HG02763 (cell line): ENCODE data around the gene MYLIP.

Experiments used
- ATAC-seq: cut with Tn5 transposase; IDR thresholded peaks from one replicate; pipeline ENCODE4 v1.9.1; 2021; ENCODE audit warnings: mild to moderate bottlenecking, moderate library complexity; ENCODE audit not compliant: unreplicated experiment

Gene MYLIP

DNA sequence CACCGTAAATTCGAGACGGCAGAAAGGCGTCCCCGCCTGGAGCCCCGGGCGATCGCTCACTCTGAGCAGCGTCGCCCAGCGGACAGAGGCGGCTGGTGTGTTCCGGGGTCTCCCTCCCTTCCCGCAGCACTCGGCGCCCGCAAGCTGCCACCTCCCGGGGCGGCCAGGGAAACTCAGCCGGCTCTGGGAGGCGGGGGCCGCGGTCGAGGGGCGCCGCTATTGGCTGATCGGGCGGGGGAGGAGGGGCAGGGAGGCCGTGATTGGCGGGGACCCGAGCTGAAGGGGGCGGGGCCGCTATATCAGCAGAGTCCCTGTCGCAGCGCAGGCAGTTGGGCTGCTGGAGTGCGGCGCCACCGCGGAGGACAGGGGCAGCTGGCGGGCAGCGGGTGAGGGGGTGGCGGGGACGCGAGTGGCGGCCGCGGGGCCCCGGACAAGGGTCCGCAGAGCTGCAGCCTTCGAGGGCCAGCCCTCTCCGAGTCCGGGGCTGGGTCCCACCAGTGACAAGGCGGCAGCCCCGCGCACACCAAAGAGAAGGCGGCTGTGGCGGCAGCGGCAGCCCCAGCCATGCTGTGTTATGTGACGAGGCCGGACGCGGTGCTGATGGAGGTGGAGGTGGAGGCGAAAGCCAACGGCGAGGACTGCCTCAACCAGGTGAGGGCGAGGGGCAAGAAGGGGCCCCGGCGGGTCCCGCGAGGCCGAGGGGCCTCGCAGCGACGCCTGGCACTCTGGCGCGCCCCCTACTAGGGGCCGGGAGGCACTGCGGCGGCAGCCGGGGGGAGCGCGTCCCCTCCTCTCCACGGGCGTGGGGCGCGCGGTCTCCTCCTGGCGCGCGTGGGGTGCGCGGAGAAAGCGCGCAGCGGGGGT, at the start of gene MYLIP:
MYLIP (plus strand) TSS at position 328 of the 864 bp plus-strand sequence; CDS start at position 565, 237 bp downstream.
- ATAC-seq, result peak; percentile 78

DNA sequence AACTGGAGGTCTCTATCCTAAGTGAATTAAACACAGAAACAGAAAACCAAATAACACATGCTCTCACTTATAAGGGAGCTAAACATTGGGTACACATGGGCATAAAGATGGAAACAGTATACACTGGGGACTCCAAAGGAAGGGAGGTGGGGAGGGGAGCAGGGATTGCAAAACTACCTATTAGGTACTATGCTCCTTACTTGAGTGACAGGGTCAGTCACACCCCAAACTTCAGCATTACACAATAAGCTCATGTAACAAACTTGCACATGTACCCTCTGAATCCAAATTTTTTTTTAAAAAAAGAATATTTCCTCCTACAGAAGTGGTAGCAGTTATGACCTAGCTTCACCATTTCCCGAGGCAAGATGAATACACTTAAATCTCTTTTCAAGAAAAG, 49.5 kb upstream of the MYLIP start:
- ATAC-seq, result no peak

DNA sequence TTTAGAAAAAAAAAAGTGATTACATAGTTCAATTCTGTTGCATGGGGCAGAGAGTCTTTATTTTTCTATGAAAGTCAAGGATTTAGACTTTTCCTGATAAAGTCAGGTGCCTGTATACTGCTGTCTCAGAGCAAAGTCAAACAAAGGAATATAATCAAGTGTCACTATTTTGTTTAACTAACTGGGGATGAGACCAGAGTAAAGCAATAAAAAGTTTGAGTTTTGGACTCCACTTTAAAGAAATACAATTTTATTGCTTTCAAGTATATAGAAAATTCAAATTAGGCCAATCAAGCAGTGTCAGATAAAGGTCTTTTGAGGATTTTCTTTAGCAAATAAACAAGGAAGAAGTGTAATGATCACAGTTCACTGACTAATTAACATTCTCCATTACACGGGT, 48.7 kb upstream of the MYLIP start:
- ATAC-seq, result no peak

DNA sequence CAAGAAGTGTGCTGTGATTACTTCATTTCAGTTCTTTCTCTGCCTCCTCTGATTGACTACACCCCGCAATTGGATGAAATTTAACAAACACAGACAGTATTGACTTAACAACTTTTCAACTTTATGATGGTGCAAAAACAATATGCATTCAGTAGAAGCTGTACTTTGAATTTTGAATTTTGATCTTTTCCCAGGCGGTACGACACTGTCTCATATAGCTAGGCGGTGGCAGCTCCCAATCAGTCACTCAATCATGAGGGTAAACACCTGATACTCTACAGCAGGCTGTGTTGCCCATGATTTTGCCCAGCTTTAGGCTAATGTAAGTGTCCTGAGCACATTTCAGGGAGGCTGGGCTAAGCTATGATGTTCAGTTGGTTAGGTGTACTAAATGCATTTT, 47.6 kb upstream of the MYLIP start:
- ATAC-seq, result no peak

DNA sequence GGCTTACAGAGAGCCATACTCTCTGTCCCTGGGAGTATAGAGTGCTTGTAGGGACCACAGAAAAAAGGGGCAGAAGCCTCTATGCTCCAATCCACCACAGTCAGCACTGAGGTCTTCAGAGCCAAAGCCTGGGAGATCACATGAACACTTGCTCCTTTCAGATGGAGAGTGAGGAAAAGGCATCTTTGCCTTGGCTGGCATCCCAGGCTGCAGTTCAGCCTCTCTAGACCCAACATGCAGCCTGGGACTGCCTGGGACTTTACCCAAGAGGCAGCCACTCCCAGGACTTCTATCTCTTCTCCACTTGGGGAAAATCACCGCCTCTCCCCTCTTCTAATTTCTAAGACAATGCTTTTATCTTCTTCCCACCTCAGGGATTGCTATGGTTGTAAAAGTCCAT, 46.5 kb upstream of the MYLIP start:
- ATAC-seq, result no peak

DNA sequence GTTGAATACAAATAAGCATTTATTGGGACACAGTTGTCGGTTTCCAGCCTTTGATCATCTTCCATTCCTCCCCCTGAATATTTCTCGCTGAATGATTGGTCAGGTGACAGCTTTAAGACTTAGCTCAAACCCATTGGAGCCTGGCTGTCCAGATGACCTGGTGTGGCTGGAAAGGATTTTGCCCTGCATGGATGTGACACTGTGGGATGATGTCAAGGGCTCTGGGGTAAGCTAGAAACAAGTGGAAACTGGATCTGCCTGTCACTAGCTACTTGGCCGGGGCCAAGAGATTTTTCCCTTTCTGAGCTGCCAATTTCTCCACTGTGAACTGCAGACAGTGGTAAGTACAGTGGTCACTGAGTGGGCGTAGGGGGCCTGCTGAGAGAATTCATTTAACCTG, 41.9 kb upstream of the MYLIP start:
- no peak for ATAC-seq

DNA sequence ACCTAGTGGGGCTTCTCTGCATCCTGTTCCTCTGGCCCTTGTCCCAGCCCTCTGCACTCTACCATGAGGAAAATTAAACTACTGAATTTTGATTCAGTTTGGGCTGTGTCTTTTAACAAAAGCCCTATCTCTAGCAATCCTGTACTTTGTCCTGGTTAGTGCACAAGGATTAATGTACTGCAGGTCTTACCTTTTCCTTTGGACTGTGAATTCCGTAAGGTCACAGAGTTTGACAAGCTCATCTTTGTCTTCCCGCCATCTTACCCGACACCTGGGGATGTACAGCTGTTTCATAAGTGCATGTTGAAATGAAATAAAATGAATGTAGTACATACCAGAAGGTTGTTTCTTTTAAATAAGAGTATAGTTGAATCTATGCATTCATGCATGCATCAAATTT, 41.5 kb upstream of the MYLIP start:
- ATAC-seq, result no peak

DNA sequence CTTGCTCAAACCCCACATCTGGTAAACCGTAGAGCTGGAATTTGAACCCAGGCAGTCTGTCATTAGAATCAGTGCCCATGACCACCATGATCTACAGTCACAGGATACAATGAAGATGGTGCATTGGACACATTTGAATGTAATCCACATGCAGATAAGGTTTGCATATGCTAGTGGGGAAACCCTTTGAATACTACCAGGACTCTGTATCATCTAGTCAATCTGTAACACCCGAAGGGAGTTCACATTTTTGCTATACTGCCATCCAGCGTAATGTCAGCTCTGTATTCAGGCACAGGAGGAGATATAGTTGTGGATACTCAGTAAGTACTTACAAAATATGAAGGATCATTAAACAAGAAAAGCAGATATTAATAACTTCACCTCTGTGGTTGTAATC, 40.5 kb upstream of the MYLIP start:
- ATAC-seq, result no peak

DNA sequence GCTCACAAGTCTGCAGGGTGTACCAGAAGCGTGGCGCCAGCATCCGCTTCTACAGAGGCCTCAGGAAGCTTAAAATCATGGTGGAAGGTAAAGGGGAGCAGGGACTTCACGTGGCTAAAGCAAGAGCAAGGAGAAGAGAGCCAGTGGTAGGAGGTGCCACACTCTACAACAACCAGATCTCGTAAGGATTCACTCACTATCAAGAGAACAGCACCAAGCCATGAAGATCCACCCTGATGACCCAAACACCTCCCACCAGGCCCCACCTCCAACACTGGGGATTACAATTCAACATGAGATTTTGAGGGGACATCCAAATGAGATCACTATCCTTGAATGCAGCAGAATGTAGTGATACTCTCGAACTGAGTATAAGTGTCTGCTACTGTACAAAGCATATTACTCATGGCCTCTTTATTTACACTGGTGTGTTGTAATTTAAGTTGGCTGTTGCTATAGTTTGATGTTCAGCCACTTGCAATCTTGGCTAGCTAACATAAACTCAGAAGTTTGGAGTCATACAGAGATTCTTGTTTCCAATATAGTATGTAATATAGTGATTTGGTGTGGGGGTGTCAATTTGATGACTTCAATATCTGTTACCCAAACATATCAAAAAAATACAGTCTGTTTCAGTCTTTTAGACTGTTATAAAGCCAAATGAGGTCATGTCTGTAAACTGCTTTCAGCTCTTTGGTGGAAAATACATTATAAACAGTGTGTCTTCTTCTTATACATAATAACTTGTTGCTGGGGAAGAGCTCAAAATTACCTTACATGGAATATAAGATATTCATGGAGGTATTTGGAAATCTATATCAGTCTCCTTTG, 39.4 kb upstream of the MYLIP start:
- no peak for ATAC-seq

DNA sequence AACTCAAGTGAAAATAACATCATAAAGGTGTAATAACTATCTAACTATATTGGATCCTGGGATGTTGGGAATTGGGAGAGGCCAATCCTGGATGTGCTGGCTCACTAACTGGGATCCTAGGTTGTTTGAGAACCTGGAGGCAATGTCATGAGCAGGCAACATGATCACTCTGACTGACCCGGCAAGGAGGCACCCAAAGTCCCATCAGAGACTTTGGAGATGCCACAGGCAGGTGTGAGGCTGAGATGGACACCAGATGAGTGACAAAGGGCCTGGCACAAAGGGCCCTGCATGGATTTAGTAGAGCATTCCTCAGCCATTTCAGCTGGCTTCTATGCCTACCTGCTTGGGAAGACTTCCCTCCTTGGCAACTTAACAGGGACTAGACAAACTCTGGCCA, 38.4 kb upstream of the MYLIP start:
- no peak for ATAC-seq

DNA sequence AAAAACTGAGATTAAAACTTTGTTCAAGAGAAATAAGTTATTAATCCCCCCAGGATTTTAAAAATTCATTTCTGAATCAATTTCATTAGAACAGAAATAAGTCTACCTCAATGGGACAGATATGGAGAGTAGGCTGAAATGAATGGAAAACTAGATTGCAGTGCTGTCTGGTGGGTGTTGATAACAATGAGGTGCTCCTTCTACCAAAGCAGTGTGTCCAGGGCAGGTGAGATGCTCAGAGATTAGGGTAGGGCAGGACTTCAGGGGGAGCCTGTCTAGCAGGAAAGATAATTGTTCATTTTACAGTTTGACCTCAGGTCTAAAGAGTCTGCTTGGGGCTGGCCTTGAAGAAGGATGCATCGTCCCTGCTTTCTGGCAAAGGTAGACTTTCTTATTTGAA, 38.0 kb upstream of the MYLIP start:
- ATAC-seq, result no peak

DNA sequence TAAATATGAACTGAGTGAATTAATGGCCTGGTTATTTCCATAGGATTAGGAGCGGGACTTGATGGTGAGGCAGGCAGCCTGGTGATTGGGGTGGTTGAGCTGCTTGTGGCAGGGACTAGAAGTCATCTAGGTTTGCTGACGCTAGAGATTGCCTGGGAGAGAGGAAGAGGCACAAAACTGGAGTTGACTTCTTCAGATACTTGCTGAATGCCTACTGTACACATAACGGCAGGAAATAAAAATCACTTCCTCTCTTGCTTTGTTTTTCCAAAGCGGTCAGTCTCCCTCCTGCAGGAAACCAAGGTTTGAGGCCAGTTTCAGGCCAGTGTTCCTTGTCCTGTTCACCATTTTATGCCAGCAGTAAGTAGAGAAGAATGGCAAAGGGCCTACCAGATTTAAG, 36.7 kb upstream of the MYLIP start:
- no peak for ATAC-seq

DNA sequence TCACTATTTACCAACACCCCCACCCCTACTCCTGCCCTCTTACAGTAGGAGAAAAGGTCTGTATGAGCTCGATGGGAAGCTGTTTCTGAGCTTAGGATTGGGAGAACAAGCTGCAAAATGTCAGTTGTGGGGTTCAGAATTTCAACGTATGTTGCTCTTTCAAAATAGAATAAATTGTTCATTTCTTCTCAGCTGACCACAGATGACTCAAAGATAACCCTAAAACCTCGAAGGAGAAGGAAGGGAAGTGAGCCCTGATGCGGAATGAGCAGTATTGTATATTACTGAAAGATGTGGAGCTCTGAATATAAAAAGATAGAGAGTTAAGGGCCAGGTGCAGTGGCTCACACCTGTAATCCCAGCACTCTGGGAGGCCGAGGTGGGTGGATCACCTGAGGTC, 35.9 kb upstream of the MYLIP start:
- no peak for ATAC-seq

DNA sequence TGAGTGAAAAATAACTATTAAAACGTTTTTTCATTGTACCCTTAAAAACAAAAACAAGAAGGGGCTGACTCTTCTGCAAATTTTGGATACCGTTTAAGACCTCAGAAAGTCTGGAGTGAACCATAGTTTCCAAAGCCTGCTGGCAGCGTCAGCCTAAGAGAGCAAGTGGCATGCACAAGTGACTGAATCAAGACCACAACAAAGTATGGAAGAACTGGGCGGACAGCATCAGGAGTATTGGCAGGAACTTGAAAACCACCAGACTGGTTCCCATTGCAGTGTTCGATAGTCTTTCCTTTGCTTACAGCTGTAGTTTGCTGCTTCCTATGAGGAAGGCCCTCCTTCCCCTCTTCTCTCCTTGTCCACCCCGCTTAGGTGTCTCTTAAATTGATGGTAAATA, 33.7 kb upstream of the MYLIP start:
- ATAC-seq, result no peak

DNA sequence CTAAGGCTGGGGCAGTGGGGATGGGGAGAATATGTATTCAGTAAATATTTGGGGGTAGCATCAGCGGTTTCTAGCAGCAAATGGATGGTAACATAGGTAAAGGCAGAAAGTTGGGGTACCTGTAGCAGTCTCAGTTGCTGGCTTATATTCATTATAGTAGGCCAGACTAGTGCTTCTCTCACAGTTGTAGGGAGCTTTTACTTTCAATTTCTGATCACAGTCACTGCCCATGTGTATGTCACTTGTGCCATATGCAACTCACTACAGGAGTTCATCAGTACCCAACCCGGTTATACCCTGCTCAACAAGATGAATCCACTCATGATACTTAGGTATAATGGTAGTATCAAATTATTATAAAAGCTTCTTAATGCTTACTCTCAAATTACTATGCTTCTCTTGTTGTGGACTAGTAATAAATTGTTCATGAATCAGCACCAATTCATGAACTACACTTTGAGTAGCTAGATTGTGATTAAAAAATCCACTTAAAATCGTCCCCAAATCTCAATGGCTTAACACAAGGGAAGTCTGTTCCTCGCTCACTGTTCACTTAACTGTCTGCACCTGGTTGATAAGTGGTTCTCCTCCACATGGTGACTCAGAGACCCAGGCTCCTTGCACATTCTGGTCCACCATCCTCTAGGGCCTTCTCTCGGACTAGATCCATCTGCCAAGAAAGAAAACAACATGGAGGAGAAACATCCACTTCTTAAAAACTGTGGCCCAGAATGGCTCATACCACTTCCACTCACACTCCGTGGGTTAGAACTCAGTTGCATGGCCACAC, 31.3 kb upstream of the MYLIP start:
- no peak for ATAC-seq

DNA sequence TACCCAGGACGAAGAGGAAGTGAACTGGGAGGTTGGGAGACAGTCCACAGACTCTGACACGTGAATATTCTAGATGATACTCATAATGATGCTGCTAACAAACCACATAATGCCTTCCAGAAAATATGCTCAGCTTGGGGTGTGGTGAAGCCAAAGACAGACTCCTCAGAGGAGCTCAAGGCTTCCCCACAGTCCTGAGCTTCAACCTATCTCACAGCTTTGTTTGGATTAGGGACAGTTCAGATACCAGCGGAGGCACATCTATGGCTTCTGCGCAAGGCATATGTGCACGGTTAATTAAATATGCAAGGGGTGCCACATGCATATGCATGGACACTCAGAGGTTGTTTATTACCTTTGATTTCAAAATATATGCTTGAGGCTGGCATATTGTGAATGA, 30.7 kb upstream of the MYLIP start:
- no peak for ATAC-seq

DNA sequence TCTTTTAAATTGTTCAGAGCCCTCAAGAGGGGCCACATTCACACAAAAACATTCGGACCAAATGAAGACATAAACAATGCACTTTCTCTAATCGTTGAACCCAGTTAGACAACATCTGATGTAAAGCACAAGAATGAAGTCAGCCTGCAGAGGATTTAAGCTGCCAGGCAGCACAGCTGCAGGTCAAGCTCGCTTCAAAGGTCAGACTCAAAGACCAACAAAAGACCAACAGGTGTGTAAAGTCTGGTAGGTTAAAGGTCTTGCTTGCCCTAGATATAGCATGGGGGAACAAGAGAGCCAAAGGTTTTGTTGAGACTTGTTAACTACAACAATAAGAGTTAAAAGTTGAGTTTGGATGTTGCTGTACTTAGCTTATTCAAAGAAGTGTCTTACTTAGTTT, 26.7 kb upstream of the MYLIP start:
- no peak for ATAC-seq

DNA sequence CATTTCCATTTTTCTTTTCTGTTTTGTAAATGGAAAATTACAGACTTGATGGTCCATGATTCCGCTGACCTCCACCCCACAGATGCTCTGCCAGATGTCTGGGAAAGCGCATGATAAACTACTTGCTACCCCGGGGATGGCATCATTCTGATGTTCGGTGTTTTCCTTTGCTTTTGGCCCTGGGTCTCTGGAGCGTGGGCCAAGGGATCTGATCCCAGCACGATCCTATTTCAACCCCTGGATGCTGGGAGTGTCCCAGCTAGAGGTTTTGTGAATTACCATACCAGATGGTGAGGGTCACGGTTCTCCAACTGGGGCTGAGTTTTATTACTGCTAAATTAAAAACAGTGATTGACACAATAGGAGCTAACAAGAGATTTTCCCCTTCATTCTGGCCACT, 25.2 kb upstream of the MYLIP start:
- no peak for ATAC-seq

DNA sequence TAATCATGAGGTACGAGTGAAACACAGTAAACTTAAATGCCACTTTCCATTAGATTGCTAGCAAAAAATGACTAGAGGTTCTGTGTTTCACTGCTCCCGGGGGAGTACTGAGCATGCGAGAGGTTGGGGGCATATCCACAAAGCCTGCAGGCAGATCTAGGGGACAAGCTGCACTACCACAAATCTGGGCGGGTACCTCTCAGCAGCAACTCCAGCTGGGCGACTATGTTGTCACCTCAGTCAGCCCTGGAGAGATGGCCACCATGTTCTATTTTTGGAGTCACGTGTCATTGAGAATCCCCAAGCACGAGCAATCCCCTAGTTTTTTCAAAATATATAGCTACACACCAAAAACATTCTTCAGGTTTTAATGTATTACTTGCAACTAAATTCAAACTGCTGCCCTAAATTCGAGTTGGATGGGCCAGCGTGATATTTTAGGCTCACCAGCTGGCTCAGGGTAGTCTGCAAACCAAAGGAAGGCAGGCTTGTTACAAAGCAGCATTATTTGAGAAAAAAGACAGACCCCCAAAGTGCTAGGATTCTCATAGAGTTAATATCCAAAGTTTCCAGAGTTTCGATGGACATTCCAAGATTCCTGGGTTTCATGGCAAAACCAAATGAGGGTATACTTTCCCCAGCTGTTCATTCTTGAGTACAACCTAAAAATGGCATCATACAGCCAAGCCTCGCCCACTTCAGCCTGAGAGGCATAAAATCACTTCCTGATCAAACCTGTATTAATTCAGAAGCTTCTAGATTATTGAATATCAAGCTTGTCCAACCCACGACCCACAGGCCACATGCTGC, 24.1 kb upstream of the MYLIP start:
- no peak for ATAC-seq

DNA sequence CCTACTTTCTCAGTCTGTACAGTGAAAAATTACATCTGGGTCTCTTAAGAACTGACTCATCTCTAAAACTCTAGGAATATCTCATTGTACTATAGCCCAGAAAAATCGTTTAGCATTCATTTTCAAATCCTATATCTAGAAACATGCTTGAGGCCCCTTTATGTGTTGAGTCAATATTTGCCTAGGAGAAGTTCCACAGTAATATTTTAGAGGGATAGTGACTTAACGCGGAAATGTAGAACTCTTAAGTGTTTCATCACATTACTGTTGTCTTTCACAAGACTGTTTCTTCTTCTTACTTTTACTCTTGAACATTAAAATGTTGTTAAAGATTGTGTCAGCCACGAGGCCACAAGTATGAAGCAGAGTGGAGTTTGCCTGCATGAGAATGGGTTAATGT, 23.0 kb upstream of the MYLIP start:
- ATAC-seq, result no peak
